H9 (cell line): ENCODE data around the gene GGT5. TPM values are rescaled to one million over a fixed set of nuclear protein-coding genes. Genes with fewer than 3 reads are reported as not detected.

Source experiments
- DNase-seq: peaks from one replicate; pipeline ENCODE4 v3.0.0-alpha.2; 2017
- H2AFZ ChIP-seq: one replicate; pipeline ENCODE4 v1.6.1; 2013; ENCODE audit warnings: mild to moderate bottlenecking, low read length, control low read depth, moderate library complexity
- H2AK5ac ChIP-seq: 2 replicates; pipeline ENCODE4 v1.6.1; 2013; ENCODE audit warnings: low read length, control low read depth, mixed read lengths; ENCODE audit not compliant: insufficient read length
- H2BK120ac ChIP-seq: one replicate; pipeline ENCODE4 v1.6.1; 2013; ENCODE audit warnings: low read depth, mild to moderate bottlenecking, low read length, control low read depth, inconsistent platforms; ENCODE audit not compliant: poor library complexity, severe bottlenecking
- H2BK12ac ChIP-seq: 2 replicates; pipeline ENCODE4 v1.6.1; 2013; ENCODE audit warnings: low read length, control low read depth, mixed read lengths, low read depth; ENCODE audit not compliant: insufficient read length
- H2BK15ac ChIP-seq: 2 replicates; pipeline ENCODE4 v1.6.1; 2013; ENCODE audit warnings: low read depth, low read length, control low read depth
- H2BK20ac ChIP-seq: one replicate; pipeline ENCODE4 v1.6.1; 2013; ENCODE audit warnings: low read depth, mild to moderate bottlenecking, low read length, control low read depth, inconsistent platforms; ENCODE audit not compliant: poor library complexity, severe bottlenecking
- H2BK5ac ChIP-seq: 2 replicates; pipeline ENCODE4 v1.6.1; 2013; ENCODE audit warnings: low read length, control low read depth, mixed read lengths; ENCODE audit not compliant: insufficient read length
- H3K14ac ChIP-seq: 2 replicates; pipeline ENCODE4 v1.6.1; 2013; ENCODE audit warnings: low read length, control low read depth; ENCODE audit not compliant: insufficient read depth
- H3K18ac ChIP-seq: 2 replicates; pipeline ENCODE4 v1.6.1; 2013; ENCODE audit warnings: low read depth, mild to moderate bottlenecking, mixed read lengths, low read length, control low read depth; ENCODE audit not compliant: insufficient read length
- H3K23ac ChIP-seq: 2 replicates; pipeline ENCODE4 v1.6.1; 2013; ENCODE audit warnings: low read length, control low read depth, mixed read lengths, low read depth; ENCODE audit not compliant: insufficient read length
- H3K23me2 ChIP-seq: 2 replicates; pipeline ENCODE4 v1.6.1; 2013; ENCODE audit warnings: low read depth, mild to moderate bottlenecking, mixed read lengths, low read length, control low read depth; ENCODE audit not compliant: insufficient read length, poor library complexity, severe bottlenecking
- H3K27ac ChIP-seq: 2 replicates; pipeline ENCODE4 v1.5.1; 2013; ENCODE audit warnings: low read length, control low read depth, mixed read lengths, low read depth; ENCODE audit not compliant: insufficient read length
- H3K27me3 ChIP-seq: 2 replicates; pipeline ENCODE4 v1.6.1; 2013; ENCODE audit warnings: low read length, control low read depth, inconsistent platforms; ENCODE audit not compliant: insufficient read depth
- H3K4ac ChIP-seq: 2 replicates; pipeline ENCODE4 v1.6.1; 2013; ENCODE audit warnings: low read depth, mild to moderate bottlenecking, control low read depth, inconsistent platforms, low read length, moderate library complexity
- H3K4me1 ChIP-seq: 2 replicates; pipeline ENCODE4 v1.6.1; 2013; ENCODE audit warnings: low read length, control low read depth, inconsistent platforms; ENCODE audit not compliant: insufficient read depth
- H3K4me2 ChIP-seq: 2 replicates; pipeline ENCODE4 v1.6.1; 2013; ENCODE audit warnings: low read length, control low read depth, mixed read lengths; ENCODE audit not compliant: insufficient read length, insufficient read depth
- H3K56ac ChIP-seq: 2 replicates; pipeline ENCODE4 v1.6.1; 2013; ENCODE audit warnings: low read depth, mild to moderate bottlenecking, mixed read lengths, low read length, control low read depth; ENCODE audit not compliant: insufficient read length
- H3K79me1 ChIP-seq: 2 replicates; pipeline ENCODE4 v1.6.1; 2013; ENCODE audit warnings: low read depth, mild to moderate bottlenecking, moderate library complexity, low read length, control low read depth, inconsistent platforms; ENCODE audit not compliant: insufficient read depth, poor library complexity, severe bottlenecking
- H3K79me2 ChIP-seq: 2 replicates; pipeline ENCODE4 v1.6.1; 2013; ENCODE audit warnings: low read length, control low read depth, inconsistent platforms; ENCODE audit not compliant: insufficient read depth
- H3K9ac ChIP-seq: 2 replicates; pipeline ENCODE4 v1.6.1; 2013; ENCODE audit warnings: low read length, control low read depth, mixed read lengths; ENCODE audit not compliant: insufficient read length; ENCODE audit errors: extremely low read depth
- H3K9me3 ChIP-seq: one replicate; pipeline ENCODE4 v1.6.1; 2013; ENCODE audit warnings: low read depth, low read length, inconsistent platforms; ENCODE audit not compliant: control insufficient read depth
- H3T11ph ChIP-seq: one replicate; pipeline ENCODE4 v1.6.1; 2013; ENCODE audit warnings: mild to moderate bottlenecking, low read length, control low read depth, inconsistent platforms
- H4K20me1 ChIP-seq: one replicate; pipeline ENCODE4 v1.6.1; 2013; ENCODE audit not compliant: control insufficient read depth, insufficient read length, insufficient read depth
- H4K5ac ChIP-seq: 2 replicates; pipeline ENCODE4 v1.6.1; 2013; ENCODE audit warnings: low read depth, mild to moderate bottlenecking, mixed read lengths, low read length, control low read depth; ENCODE audit not compliant: insufficient read length
- H4K8ac ChIP-seq: replicated peaks from 2 replicates; pipeline ENCODE4 v1.6.1; 2013; ENCODE audit warnings: low read length, control low read depth, mixed read lengths, low read depth; ENCODE audit not compliant: insufficient read length
- H4K91ac ChIP-seq: 2 replicates; pipeline ENCODE4 v1.6.1; 2013; ENCODE audit warnings: low read depth, mild to moderate bottlenecking, moderate library complexity, mixed read lengths, low read length, control low read depth; ENCODE audit not compliant: insufficient read length
- H3K27ac Mint-ChIP-seq, 3 experiments: 2 replicates in 2 of 3; 3 replicates in 1 of 3; pipeline ENCODE4 v1.8.0; 2020 to 2021; ENCODE audit warnings: mixed read lengths in 3 of 3, mild to moderate bottlenecking in 1 of 3, moderate library complexity in 1 of 3
- H3K27me3 Mint-ChIP-seq: 2 replicates; pipeline ENCODE4 v1.8.0; 2021; ENCODE audit warnings: low read depth, mild to moderate bottlenecking, moderate library complexity, mixed read lengths
- H3K36me3 Mint-ChIP-seq, 3 experiments: 2 replicates in 2 of 3; 3 replicates in 1 of 3; pipeline ENCODE4 v1.8.0; 2020 to 2021; ENCODE audit warnings: low read depth in 3 of 3, mixed read lengths in 3 of 3; ENCODE audit not compliant: insufficient read depth in 1 of 3
- H3K4me1 Mint-ChIP-seq, 2 experiments: 2 replicates each; pipeline ENCODE4 v1.8.0; 2020; ENCODE audit warnings: mixed read lengths in 2 of 2
- H3K4me3 Mint-ChIP-seq, 2 experiments: 2 replicates in 1 of 2; 3 replicates in 1 of 2; pipeline ENCODE4 v1.8.0; 2020 to 2021; ENCODE audit warnings: mild to moderate bottlenecking in 2 of 2, mixed read lengths in 2 of 2, moderate library complexity in 1 of 2
- H3K9me3 Mint-ChIP-seq, 2 experiments: 2 replicates in 1 of 2; 3 replicates in 1 of 2; pipeline ENCODE4 v1.8.0; 2020; ENCODE audit warnings: mild to moderate bottlenecking in 2 of 2, mixed read lengths in 2 of 2, moderate library complexity in 1 of 2
- WGBS: extraction: QIAGEN DNeasy Blood & Tissue Kit; methylation state at CpG from one replicate; pipeline ENCODE4 v1.1.7; 2013; ENCODE audit warnings: missing lambda C conversion rate, low lambda C conversion rate, mixed read lengths; ENCODE audit not compliant: insufficient read length; ENCODE audit errors: extremely low coverage; 5-methylcytosine and 5-hydroxymethylcytosine counted together
- total RNA-seq: library from RNA; stranded (reverse); gene quantifications from 2 replicates; pipeline ENCODE4 v1.2.1, GENCODE V29; 2021
- TF ChIP-seq, protein P1 (sequence below): fragments of 200-600 bp; sonication (generic); conservative IDR thresholded peaks from 3 replicates; pipeline ENCODE4 v1.8.0; 2021; ENCODE audit warnings: antibody characterized with exemption, mild to moderate bottlenecking

Gene GGT5
- total RNA-seq, 1 experiment from 2014 or later, result 0.20 TPM

- no peaks in the 10 kb centered on the region for H3K27me3 Mint-ChIP-seq
- H3K79me2 ChIP-seq, result no peaks in the 10 kb centered on the region
- no peak overlapping the region for H3K9ac ChIP-seq
- H4K91ac ChIP-seq, result no peak overlapping the region
- no peak overlapping the region for H3T11ph ChIP-seq
- H3K27me3 ChIP-seq, result no peaks in the 10 kb centered on the region
- H4K8ac ChIP-seq, result no peak overlapping the region
- H2BK12ac ChIP-seq, result no peak overlapping the region
- H2BK20ac ChIP-seq, result no peak overlapping the region
- no peak overlapping the region for H2AFZ ChIP-seq
- no peak for DNase-seq
- no peak overlapping the region for H2BK15ac ChIP-seq
- H2AK5ac ChIP-seq, result no peak overlapping the region
- H4K20me1 ChIP-seq, result no peaks in the 10 kb centered on the region
- no peak overlapping the region for H4K5ac ChIP-seq
- H3K14ac ChIP-seq, result no peak overlapping the region
- no peak overlapping the region for H3K4ac ChIP-seq
- H2BK120ac ChIP-seq, result no peak overlapping the region
- H3K27ac ChIP-seq, result no peak overlapping the region
- no peak overlapping the region for H3K4me2 ChIP-seq
- no peak overlapping the region for H2BK5ac ChIP-seq
- H3K79me1 ChIP-seq, result no peaks in the 10 kb centered on the region
- no peak overlapping the region for H3K23ac ChIP-seq
- WGBS, result no CpG with 5 or more reads among the region's 5 CpGs
- peaks cover 4 to 19% of the 10 kb centered on the region in 2 experiments; a peak in 3 of 4 replicates for H3K4me1 Mint-ChIP-seq
- H3K4me1 ChIP-seq, result no peaks in the 10 kb centered on the region
- H3K18ac ChIP-seq, result no peak overlapping the region
- no peaks in the 10 kb centered on the region for H3K36me3 Mint-ChIP-seq
- peaks cover 0 to 3% of the 10 kb centered on the region in 2 experiments; a peak in 1 of 5 replicates for H3K9me3 Mint-ChIP-seq
- H3K23me2 ChIP-seq, result no peaks in the 10 kb centered on the region
- no peak overlapping the region for H3K4me3 Mint-ChIP-seq
- no peaks in the 10 kb centered on the region for H3K9me3 ChIP-seq
- TF ChIP-seq, protein P1, sequence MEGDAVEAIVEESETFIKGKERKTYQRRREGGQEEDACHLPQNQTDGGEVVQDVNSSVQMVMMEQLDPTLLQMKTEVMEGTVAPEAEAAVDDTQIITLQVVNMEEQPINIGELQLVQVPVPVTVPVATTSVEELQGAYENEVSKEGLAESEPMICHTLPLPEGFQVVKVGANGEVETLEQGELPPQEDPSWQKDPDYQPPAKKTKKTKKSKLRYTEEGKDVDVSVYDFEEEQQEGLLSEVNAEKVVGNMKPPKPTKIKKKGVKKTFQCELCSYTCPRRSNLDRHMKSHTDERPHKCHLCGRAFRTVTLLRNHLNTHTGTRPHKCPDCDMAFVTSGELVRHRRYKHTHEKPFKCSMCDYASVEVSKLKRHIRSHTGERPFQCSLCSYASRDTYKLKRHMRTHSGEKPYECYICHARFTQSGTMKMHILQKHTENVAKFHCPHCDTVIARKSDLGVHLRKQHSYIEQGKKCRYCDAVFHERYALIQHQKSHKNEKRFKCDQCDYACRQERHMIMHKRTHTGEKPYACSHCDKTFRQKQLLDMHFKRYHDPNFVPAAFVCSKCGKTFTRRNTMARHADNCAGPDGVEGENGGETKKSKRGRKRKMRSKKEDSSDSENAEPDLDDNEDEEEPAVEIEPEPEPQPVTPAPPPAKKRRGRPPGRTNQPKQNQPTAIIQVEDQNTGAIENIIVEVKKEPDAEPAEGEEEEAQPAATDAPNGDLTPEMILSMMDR, result no peak
- no peak overlapping the region for H3K56ac ChIP-seq
- no peak overlapping the region for H3K27ac Mint-ChIP-seq
Measured at GRCh38 chr22:24191893-24192292, 53.0 kb downstream of the GGT5 start.
